Heart right ventricle (tissue), 16 donors: ENCODE measurements around the gene NOX3. TPM values are rescaled to one million over a fixed set of nuclear protein-coding genes. Genes with fewer than 3 reads are reported as not detected.

Experiments
- ATAC-seq, 8 donors: fragments of 200-7000 bp; cut with Tn5 transposase; one replicate each; pipeline ENCODE4 v1.9.1; 2020; ENCODE audit warnings: mild to moderate bottlenecking in 8 of 8, moderate library complexity in 8 of 8, moderate number of reproducible peaks in 1 of 8
- DNase-seq, 2 donors: peaks; one replicate each; pipeline ENCODE4 v3.0.0-alpha.2; 2020
- H3K27ac ChIP-seq, 10 donors: fragments of 200-600 bp; sonication (generic) in 2 of 10; one replicate each; pipeline versions ENCODE4 v1.5.0 to v1.8.0; 2020 to 2022; ENCODE audit warnings: mild to moderate bottlenecking in 3 of 10
- H3K27me3 ChIP-seq, 7 donors: fragments of 200-600 bp; one replicate each; pipeline ENCODE4 v1.8.0; 2021 to 2022; ENCODE audit warnings: mild to moderate bottlenecking in 2 of 7
- H3K36me3 ChIP-seq, 9 donors: fragments of 200-600 bp; sonication (generic) in 1 of 9; one replicate each; pipeline versions ENCODE4 v1.5.0 to v1.8.0; 2020 to 2022; ENCODE audit warnings: mild to moderate bottlenecking in 2 of 9
- H3K4me1 ChIP-seq, 9 donors: fragments of 200-600 bp; sonication (generic) in 1 of 9; one replicate each; pipeline versions ENCODE4 v1.5.0 to v1.8.0; 2020 to 2022; ENCODE audit warnings: mild to moderate bottlenecking in 4 of 9
- H3K4me3 ChIP-seq, 10 donors: fragments of 200-600 bp; sonication (generic) in 2 of 10; one replicate each; pipeline versions ENCODE4 v1.5.0 to v1.8.0; 2020 to 2022; ENCODE audit warnings: mild to moderate bottlenecking in 7 of 10, moderate library complexity in 2 of 10
- H3K9me3 ChIP-seq, 11 donors: fragments of 200-600 bp in 10 of 11; sonication (generic) in 2 of 11; one replicate each; pipeline versions ENCODE4 v1.5.0 to v1.8.0; 2013 to 2022; ENCODE audit warnings: mild to moderate bottlenecking in 2 of 11, control low read depth in 1 of 11, moderate library complexity in 1 of 11
- WGBS, 2 donors: extraction: QIAGEN DNeasy Blood & Tissue Kit; methylation state at CpG; one replicate each; pipeline ENCODE4 v1.1.7; 2013; ENCODE audit warnings: inconsistent platforms in 1 of 2; 5-methylcytosine and 5-hydroxymethylcytosine counted together
- intact Hi-C, 10 donors: fragments of 100-400 bp; cut with DNase I; formaldehyde crosslinking; loops; one replicate each; pipeline versions ENCODE4 v1.11.1 to v1.14.2; 2022
- polyA plus RNA-seq, 2 donors: library from polyadenylated mRNA; stranded (reverse); fragments of 200-250 nt; gene quantifications; one replicate each; pipeline ENCODE4 v1.2.3, GENCODE V29; 2013
- total RNA-seq, 10 donors: library from RNA; stranded (reverse); fragmentation: NEBNext Ultra II Directional in 3 of 10; extraction: Animal tissue kit (Norgen Biotek cat#: 25700) in 3 of 10; gene quantifications; one replicate each; pipeline versions ENCODE4 v1.2.1 to v1.2.4, GENCODE V29; 2021 to 2023
- TF ChIP-seq, protein P1 (sequence below), 9 donors: fragments of 200-600 bp; sonication (generic) in 2 of 9; IDR thresholded peaks; one replicate each; pipeline versions ENCODE4 v1.5.0 to v1.8.0; 2021 to 2022; ENCODE audit warnings: antibody characterized with exemption in 9 of 9, mild to moderate bottlenecking in 5 of 9, moderate library complexity in 1 of 9
- donor health status: Arrhythmogenic right ventricular cardiomyopathy.
- donor health status: ischemic (EF 13 %, LVEDD 7.1; RV severe dilation, severe dysfunction).
- donor health status: healthy with polysubstance abuse.
- donor health status: DM: no; HTN: yes; CAD: no.
- donor health status: DM: no; HTN: no; CAD: no.
- donor health status: ischemic (EF 25% LVEDD 6.9; RV normal size, moderate dysfunction).
- donor health status: ischemic (EF 25% LVEDD 5.7; RV mildly dilated, moderate dysfunction).
- donor health status: healthy.
- donor health status: DM: yes; HTN: yes; CAD: no.
- donor health status: Ischemic cardiomyopathy.
- donor health status: ischemic (EF 35%, LVEDD 5.7; RV mildly dilated, moderate dysfunction).
- donor health status: nonischemic (EF 11% LVEDD 7.7; RV severe dilation, severe dysfunction).
- donor health status: DM: yes; HTN: yes; CAD: no.
- donor health status: PGD.
- donor health status: ischemic (EF 29% LVEDD 5.4; RV normal size, mild dysfunction).
- donor health status: nonischemic (EF 23%, LVEDD 6.1; RV moderate dilation, normal function).

Gene NOX3
- total and polyA plus RNA-seq, 12 donors, result not detected

DNA sequence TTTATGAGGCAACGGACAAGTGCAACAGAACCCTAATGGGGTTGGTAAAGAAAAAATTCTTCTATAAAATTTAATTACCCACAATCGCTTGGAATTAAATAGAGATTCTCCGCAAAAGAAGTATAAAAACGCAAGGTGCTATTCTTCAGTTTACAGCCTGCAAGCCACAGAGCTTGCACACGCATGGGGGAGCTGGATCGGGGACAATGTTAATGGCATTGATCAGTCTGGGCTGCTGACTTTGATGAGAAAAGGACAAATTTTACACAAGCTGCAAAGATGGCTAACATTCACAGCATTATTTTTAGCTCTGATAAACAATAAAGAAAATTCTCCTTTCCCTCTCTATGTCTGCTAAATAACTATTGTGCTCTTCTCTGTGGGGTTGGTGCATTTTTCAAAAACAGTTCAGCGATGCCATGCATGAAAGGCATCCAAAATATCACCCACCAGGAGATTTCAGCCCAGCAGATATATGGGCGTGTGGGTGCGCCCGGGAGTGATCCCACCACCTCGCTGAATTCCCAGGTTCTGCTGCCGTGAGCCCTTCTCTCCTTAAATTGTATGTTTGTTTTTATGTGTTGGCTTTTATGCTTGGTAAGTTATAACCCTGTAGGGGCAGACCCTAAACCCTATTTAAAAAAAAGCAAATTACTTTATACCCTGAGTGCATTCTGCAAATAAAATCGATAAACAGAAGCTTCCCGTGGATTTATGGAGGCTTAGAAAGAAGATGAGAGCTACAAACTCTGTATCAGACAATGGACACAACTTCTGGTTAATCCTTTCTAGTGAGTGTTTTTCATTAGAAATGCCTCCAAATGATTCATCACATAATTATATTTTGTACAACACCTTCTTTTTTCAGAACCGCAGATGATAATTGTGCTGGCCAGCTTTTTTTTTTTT lies 55.6 kb downstream of the NOX3 start:
- H3K27me3 ChIP-seq, result no peaks in the 10 kb centered on the region
- intact Hi-C loops, result no loop called here
- H3K4me3 ChIP-seq, result no peak overlapping the region
- no peaks in the 10 kb centered on the region for H3K4me1 ChIP-seq
- ATAC-seq, result no peak
- 87 to 89% methylated on average over 15 of the region's 15 CpGs for WGBS, 2 donors
- H3K36me3 ChIP-seq, result no peaks in the 10 kb centered on the region
- no peak overlapping the region for H3K27ac ChIP-seq
- H3K9me3 ChIP-seq, result no peaks in the 10 kb centered on the region
- no peak for DNase-seq
- TF ChIP-seq, protein P1, sequence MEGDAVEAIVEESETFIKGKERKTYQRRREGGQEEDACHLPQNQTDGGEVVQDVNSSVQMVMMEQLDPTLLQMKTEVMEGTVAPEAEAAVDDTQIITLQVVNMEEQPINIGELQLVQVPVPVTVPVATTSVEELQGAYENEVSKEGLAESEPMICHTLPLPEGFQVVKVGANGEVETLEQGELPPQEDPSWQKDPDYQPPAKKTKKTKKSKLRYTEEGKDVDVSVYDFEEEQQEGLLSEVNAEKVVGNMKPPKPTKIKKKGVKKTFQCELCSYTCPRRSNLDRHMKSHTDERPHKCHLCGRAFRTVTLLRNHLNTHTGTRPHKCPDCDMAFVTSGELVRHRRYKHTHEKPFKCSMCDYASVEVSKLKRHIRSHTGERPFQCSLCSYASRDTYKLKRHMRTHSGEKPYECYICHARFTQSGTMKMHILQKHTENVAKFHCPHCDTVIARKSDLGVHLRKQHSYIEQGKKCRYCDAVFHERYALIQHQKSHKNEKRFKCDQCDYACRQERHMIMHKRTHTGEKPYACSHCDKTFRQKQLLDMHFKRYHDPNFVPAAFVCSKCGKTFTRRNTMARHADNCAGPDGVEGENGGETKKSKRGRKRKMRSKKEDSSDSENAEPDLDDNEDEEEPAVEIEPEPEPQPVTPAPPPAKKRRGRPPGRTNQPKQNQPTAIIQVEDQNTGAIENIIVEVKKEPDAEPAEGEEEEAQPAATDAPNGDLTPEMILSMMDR (IDR thresholded peaks at IDR 0.05), result no peak

DNA sequence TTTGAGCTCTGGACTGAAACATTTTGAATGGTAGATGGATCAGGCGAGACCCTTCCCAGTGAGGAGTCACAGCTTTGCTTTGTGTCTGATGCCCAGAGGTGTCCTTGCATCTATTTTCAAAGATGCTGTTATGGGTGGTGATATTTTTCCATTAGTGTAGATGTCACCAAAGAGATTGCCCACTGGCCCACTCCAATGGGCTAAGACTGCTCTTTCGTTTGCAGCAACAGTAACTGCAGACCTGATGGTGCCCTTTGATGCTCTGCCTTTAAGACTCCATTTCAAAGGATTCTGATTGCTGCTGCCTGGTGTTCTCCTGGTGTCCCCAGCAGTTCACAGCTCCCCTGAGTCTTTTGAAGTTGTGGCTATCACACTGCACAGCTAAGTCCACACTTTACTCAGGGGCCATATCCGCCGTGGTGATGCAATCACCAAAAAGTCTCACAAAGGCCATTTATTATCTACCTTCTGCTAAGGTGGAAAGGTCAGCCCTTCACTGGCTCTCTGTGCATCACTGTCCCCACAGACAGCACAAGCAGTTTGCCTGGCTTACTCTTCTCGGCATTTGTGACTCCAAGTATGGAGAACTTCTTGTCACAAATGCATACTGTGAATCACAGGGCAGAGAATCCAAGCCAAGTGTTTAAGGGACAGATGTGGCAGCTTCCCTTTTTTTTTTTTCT lies 56.4 kb downstream of the NOX3 start:
- ATAC-seq, result no peak
- TF ChIP-seq, protein P1 (IDR thresholded peaks at IDR 0.05), result no peak
- Histone ChIP-seq H3K9me3 (no peaks in the 10 kb centered on the region), H3K4me1 (no peaks in the 10 kb centered on the region), H3K27me3 (no peaks in the 10 kb centered on the region), H3K36me3 (no peaks in the 10 kb centered on the region), H3K4me3 (no peak overlapping the region), H3K27ac (no peak overlapping the region)
- WGBS, 2 donors, result 77 to 87% methylated on average over 5 of the region's 5 CpGs
- DNase-seq, result no peak
- intact Hi-C loops, result no loop called here

DNA sequence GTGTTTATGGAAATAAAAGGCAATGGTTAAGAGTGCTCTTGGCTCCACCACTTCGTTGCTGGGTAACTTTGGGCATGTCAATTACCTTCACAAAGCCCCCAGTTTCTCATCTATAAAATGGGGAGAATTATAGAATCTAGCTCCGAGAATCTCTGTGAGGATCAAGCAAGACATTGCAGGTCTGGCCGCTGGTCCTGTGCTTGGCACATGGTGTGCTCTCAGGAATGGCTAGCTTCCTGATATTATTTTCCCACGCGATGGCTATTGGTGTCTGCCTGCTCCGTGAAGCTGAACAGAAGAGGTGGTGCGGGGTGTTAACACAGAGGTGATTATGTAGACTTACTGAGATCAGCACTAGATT lies 57.0 kb downstream of the NOX3 start:
- intact Hi-C loops, result no loop called here
- no peaks in the 10 kb centered on the region for H3K9me3 ChIP-seq

DNA sequence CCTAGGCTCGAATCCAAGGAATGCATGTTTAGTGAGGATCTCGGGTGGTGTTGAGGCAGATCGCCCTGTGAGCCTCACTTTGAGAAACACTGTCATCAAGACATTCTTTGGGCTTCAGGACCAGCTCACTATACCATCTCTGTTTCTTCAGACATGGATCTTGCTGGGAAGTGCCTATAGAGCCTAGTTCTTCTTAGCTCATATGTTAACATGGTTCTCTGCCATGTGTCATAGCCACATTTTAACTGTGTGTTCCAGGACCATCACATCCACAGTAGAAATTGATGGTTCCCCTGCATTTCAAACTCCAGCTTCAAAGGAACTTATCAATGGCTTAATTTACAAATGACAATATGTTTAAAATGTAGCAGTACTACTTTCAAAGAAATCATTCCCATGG lies 57.4 kb downstream of the NOX3 start:
- H3K9me3 ChIP-seq, result no peaks in the 10 kb centered on the region
- no peak overlapping the region for H3K27ac ChIP-seq
- no peaks in the 10 kb centered on the region for H3K4me1 ChIP-seq
- H3K4me3 ChIP-seq, result no peak overlapping the region
- ATAC-seq, result no peak
- 71 to 73% methylated on average over 3 of the region's 3 CpGs for WGBS, 2 donors
- intact Hi-C loops, result no loop called here
- no peaks in the 10 kb centered on the region for H3K27me3 ChIP-seq
- DNase-seq, result no peak
- no peaks in the 10 kb centered on the region for H3K36me3 ChIP-seq
- TF ChIP-seq, protein P1 (IDR thresholded peaks at IDR 0.05), result no peak

More for the DNA sequence above, 57.0 kb downstream of the NOX3 start:
- DNase-seq (no peak), ATAC-seq (no peak)
- 84 to 87% methylated on average over 7 of the region's 7 CpGs for WGBS, 2 donors
- TF ChIP-seq, protein P1 (IDR thresholded peaks at IDR 0.05), result no peak
- Histone ChIP-seq H3K4me1 (no peaks in the 10 kb centered on the region), H3K27me3 (no peaks in the 10 kb centered on the region), H3K4me3 (no peak overlapping the region), H3K36me3 (no peaks in the 10 kb centered on the region), H3K27ac (no peak overlapping the region)
